ENCODE data around the gene RBM33. TPM values are rescaled to one million over a fixed set of nuclear protein-coding genes. Genes with fewer than 3 reads are reported as not detected.
"Not testable (repeated sequence)": the region's sequence is repeated elsewhere in the genome, so short reads cannot be mapped to it uniquely, and the experiment has no call there.

The RBM33 gene
- total RNA-seq, 1 experiment from 2014 or later, result 12.3 TPM

GRCh38 chr7:155682484-155682883, 38.0 kb downstream of the RBM33 start:
- in situ Hi-C loops (cut with HindIII; ENCODE audit: low sequenced_read_pairs), result no loop called here
- DNase-seq (ENCODE audit: low spot score), result no peak

GRCh38 chr7:155683098-155683497, 38.6 kb downstream of the RBM33 start:
- in situ Hi-C loops (cut with HindIII; ENCODE audit: low sequenced_read_pairs), result no loop called here
- no peak for DNase-seq (ENCODE audit: low spot score)

GRCh38 chr7:155683714-155684113, 39.3 kb downstream of the RBM33 start:
- in situ Hi-C loops (cut with HindIII; ENCODE audit: low sequenced_read_pairs), result no loop called here
- DNase-seq (ENCODE audit: low spot score), result no peak

GRCh38 chr7:155684543-155684942, 40.1 kb downstream of the RBM33 start:
- DNase-seq (ENCODE audit: low spot score), result no peak
- in situ Hi-C loops (cut with HindIII; ENCODE audit: low sequenced_read_pairs), result no loop called here

GRCh38 chr7:155685070-155685790, 40.8 kb downstream of the RBM33 start:
- in situ Hi-C loops (cut with HindIII; ENCODE audit: low sequenced_read_pairs), result no loop called here
- DNase-seq (ENCODE audit: low spot score), result no peak

GRCh38 chr7:155685791-155686160, 41.3 kb downstream of the RBM33 start:
- in situ Hi-C loops (cut with HindIII; ENCODE audit: low sequenced_read_pairs), result no loop called here
- no peak for DNase-seq (ENCODE audit: low spot score)

- DNase-seq (ENCODE audit: low spot score), result not testable (repeated sequence)
Measured at GRCh38 chr7:155686620-155687324, 42.3 kb downstream of the RBM33 start.

GRCh38 chr7:155688237-155688636, 43.8 kb downstream of the RBM33 start:
- DNase-seq (ENCODE audit: low spot score); in situ Hi-C loops (cut with HindIII; ENCODE audit: low sequenced_read_pairs): not testable (repeated sequence)

More at GRCh38 chr7:155686620-155687324, 42.3 kb downstream of the RBM33 start:
- in situ Hi-C loops (cut with HindIII; ENCODE audit: low sequenced_read_pairs), result not testable (repeated sequence)

- DNase-seq (ENCODE audit: low spot score); in situ Hi-C loops (cut with HindIII; ENCODE audit: low sequenced_read_pairs): not testable (repeated sequence)
Measured at GRCh38 chr7:155690655-155691054, 46.2 kb downstream of the RBM33 start.

- in situ Hi-C loops (cut with HindIII; ENCODE audit: low sequenced_read_pairs), result no loop called here
Measured at GRCh38 chr7:155692317-155692716, 47.9 kb downstream of the RBM33 start.

GRCh38 chr7:155693826-155694225, 49.4 kb downstream of the RBM33 start:
- in situ Hi-C loops (cut with HindIII; ENCODE audit: low sequenced_read_pairs), result no loop called here
- peak; percentile 88 for DNase-seq (ENCODE audit: low spot score)

More at GRCh38 chr7:155692317-155692716, 47.9 kb downstream of the RBM33 start:
- DNase-seq (ENCODE audit: low spot score), result no peak

GRCh38 chr7:155694851-155695250, 50.4 kb downstream of the RBM33 start:
- no peak for DNase-seq (ENCODE audit: low spot score)
- in situ Hi-C loops (cut with HindIII; ENCODE audit: low sequenced_read_pairs), result no loop called here

- in situ Hi-C loops (cut with HindIII; ENCODE audit: low sequenced_read_pairs), result no loop called here
- DNase-seq (ENCODE audit: low spot score), result no peak
Measured at GRCh38 chr7:155696747-155697146, 52.3 kb downstream of the RBM33 start.

GRCh38 chr7:155698633-155699032, 54.2 kb downstream of the RBM33 start:
- in situ Hi-C loops (cut with HindIII; ENCODE audit: low sequenced_read_pairs), result no loop called here
- no peak for DNase-seq (ENCODE audit: low spot score)

GRCh38 chr7:155699180-155699579, 54.7 kb downstream of the RBM33 start:
- DNase-seq (ENCODE audit: low spot score), result no peak
- in situ Hi-C loops (cut with HindIII; ENCODE audit: low sequenced_read_pairs), result no loop called here

GRCh38 chr7:155700847-155701246, 56.4 kb downstream of the RBM33 start:
- DNase-seq (ENCODE audit: low spot score), result no peak
- in situ Hi-C loops (cut with HindIII; ENCODE audit: low sequenced_read_pairs), result no loop called here

- no peak for DNase-seq (ENCODE audit: low spot score)
- in situ Hi-C loops (cut with HindIII; ENCODE audit: low sequenced_read_pairs), result no loop called here
Measured at GRCh38 chr7:155701972-155702544, 57.6 kb downstream of the RBM33 start.

GRCh38 chr7:155702616-155703015, 58.2 kb downstream of the RBM33 start:
- in situ Hi-C loops (cut with HindIII; ENCODE audit: low sequenced_read_pairs), result no loop called here
- no peak for DNase-seq (ENCODE audit: low spot score)

- in situ Hi-C loops (cut with HindIII; ENCODE audit: low sequenced_read_pairs), result no loop called here
- DNase-seq (ENCODE audit: low spot score), result no peak
Measured at GRCh38 chr7:155705623-155706360, 61.3 kb downstream of the RBM33 start.

- in situ Hi-C loops (cut with HindIII; ENCODE audit: low sequenced_read_pairs), result no loop called here
- DNase-seq (ENCODE audit: low spot score), result no peak
Measured at GRCh38 chr7:155706376-155706775, 61.9 kb downstream of the RBM33 start.
